Activated CD4-positive, CD25-positive, alpha-beta regulatory T cell (primary cell): ENCODE measurements around the gene TTC31.

Source experiments
- DNase-seq, 4 experiments: peaks; one replicate each; lab custom pipeline; 2025; lab: John Stamatoyannopoulos, UW

The TTC31 gene

DNA sequence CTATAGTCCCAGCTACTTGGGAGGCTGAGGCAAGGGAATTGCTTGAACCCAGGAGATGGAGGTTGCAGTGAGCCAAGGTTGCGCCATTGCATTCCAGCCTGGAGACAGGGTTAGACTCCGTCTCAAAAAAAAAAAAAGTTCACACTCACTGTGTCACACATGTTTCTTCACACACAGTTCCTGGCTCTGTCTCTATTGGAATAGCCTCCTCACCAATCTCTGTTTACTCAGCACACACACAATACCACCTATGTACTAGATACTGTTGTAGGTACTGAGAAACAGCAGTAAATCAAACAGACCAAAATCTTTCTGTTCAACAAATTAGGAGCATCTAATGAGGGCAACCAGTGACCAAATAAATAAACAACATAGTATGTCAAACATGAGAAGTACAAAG is 3.3 kb downstream of the TTC31 start:
- DNase-seq: no peak

GRCh38 chr2:74488643-74489481 is 6.0 kb downstream of the TTC31 start:
- no peak for DNase-seq

- DNase-seq: no peak
Measured at GRCh38 chr2:74489906-74490305, 7.0 kb downstream of the TTC31 start.

DNA sequence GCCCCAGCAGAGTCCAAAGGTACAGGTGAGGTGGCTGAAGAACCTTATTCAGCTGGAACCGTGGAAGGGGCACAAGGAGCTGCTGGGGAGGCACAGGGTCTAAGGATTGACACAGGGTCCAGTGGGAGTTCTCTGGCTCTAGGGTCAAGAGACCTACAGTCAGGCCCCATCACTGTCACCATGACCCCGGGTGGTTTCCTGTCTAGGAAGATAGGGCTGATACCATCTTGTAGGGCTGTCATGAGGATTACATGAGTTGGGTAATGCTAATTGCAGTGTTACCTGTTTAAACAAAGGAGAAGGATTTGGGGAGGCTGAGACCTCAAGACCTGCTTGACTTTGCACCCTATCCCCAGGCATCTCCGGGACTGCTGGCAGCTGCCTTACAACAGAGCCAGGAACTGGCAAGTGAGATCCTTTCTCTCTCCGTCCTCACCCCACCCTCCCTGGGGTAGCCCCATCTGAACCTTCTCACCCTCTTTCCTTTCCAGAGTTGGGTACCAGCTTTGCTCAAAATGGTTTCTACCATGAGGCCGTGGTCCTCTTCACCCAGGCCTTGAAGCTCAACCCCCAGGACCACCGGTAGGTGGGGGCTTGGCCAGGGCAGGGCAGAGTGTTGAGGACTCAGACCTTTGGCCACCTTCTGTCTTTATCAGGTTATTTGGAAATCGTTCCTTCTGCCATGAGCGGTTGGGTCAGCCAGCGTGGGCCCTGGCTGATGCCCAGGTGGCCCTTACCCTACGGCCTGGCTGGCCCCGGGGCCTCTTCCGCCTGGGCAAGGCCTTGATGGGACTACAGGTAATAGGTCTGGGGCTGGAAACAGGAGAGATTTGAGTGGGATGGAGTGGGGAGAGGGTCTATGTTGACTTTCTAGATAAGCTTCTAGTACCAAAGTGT is 9.0 kb downstream of the TTC31 start:
- no peak for DNase-seq

DNA sequence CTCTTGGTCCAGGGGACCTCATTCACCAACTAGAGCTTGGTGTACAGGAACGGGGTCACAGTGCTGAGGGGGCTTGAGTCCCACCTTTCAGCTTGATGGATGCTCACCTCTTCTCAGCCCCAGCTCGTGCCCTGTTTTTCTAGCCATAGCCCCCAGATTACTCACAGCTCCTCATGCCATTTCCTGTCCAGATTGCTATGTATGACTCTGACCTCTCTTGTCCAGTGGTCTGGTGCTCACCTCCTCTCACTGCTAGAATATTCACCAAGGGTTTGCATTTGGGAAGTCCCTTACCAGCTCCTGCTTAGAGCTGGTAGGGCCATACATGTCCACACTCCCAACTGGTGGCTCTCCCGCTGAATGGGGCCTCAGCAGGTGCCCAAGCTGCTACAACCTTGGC is 10.7 kb downstream of the TTC31 start:
- no peak for DNase-seq

DNA sequence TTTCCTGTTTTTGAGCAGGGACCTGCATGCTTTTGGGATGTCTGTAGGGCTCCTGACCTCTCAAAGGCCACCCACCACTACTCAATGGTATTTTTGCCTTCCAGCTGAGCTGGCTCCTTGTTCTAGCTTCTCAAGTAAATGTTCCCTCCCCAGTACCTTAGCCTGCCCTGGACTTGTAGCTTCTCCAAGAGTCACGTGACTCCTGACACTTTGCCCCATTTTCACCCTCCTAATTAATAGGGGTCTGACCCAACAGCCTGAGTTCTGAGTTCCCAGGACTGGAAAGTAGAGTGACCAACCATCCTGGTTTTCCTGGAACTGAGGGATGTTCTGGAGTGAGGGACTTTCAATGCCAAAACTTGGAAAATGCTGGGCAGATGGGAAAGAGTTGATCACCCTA is 12.6 kb downstream of the TTC31 start:
- DNase-seq: no peak

DNA sequence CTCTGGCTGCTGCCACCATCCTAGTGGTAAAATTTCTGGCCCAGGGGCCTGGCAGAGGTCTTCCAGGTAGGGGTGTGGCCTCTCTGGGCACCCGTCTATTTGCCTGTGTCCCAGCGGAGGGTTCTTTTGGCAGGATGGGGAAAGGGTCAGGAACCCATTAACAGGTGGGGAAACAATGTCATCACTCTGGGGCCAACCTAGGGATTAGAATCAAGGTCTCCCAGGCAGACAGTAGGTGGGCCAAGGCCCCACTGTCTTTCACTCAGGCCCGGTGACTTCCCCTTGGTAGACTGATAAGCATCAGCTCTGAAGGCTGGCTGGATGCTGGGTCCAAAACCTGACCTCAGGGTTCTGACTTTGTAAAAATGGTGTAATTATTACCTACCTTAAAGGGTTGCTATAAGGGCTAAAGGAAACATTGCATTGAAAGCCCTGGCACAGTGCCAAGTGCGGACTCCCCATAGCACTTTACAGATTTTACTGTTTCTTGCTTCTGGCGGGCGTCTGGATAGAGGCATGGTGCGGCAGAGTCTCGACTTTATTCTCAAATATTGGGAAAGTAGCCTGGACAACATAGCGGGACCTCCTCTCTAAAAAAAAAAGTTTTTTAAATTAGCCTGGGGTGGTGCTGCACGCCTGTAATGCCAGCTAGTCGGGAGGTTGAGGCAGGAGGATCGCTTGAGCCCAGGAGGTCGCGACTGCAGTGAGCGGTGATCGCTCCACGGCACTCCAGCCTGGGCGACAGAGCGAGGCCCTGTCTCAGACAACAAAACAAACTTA is 14.3 kb downstream of the TTC31 start:
- no peak for DNase-seq

GRCh38 chr2:74497777-74498499 is 15.1 kb downstream of the TTC31 start:
- DNase-seq: no peak

DNA sequence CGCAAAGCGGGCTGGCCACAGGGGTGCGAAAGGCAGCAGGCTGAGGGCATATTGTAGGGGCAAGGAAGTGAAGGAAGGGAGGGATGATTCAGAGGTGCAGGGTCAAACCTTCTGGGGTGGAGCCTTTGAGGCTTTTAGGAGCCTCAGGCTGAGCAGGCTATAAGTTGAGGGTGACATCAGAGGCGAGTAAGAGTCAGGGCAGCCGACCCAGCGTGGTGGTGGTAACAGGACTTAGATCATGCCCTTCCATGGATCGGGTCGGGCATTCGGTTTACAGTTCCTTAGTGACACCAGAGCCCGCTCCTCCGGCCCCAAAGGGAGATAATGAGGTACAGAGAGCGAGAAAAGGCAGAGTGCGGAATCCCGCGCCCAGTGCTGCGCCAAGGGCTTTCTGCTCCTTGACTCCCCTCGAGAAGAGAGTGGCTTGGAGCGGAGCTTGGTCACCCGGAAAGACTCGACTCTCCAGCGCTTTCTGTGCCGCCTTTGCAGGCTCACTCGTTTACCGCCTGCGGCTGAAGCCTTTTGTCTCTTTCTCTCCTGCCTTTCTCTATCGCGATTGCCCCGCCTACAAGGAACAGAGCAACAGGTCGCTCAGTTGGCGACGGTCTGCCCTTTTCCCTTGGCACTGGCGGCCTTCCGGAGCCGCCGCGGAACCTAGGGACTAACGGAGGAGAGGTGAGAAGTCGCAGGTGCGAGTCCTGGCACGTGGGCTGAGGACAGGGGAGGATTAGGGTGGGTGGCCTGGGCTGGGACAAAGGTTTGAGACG is 15.8 kb downstream of the TTC31 start:
- no peak for DNase-seq

- DNase-seq: no peak
Measured at GRCh38 chr2:74499267-74499939, 16.5 kb downstream of the TTC31 start, which contains the start of gene LBX2. TSS of gene LBX2 (minus strand) at chr2:74499603. CDS start at chr2:74499537, 66 bp downstream.

DNA sequence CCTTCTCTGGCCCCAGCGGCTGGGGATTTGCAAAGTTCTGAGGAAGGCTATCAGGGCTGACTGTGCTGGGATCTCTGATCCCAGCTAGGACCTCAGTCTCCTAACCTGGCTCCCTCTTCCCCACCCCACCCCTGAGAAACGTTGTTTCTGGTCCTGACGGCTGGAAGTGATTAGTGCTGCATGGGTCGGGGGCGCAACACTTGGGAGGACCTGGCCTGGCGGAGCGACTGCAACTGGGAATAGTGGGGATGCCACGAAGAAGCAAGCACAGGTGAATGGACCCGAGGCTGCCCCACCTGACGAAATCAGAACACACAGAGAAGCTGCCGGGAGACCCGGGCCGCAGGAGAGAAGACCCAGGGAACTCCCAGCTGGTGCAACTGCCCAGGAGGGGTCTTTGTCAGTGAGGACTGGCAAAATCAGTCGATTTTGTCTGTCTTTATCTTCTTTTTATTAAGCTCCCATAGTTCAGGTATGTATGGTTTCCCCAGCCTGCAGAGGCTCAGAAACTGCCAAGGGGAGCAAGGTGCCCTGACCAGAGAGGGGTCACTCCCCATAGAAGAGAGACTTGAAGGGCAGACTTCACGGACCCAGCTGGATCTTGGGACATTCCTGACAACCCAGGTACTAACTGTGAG is 17.2 kb downstream of the TTC31 start:
- DNase-seq: no peak

- no peak for DNase-seq
Measured at GRCh38 chr2:74500578-74500946, 17.7 kb downstream of the TTC31 start.

GRCh38 chr2:74501335-74502071 is 18.6 kb downstream of the TTC31 start:
- DNase-seq: no peak

- no peak for DNase-seq
Measured at GRCh38 chr2:74502147-74502719, 19.4 kb downstream of the TTC31 start.

GRCh38 chr2:74502720-74503505 is 20.0 kb downstream of the TTC31 start:
- DNase-seq: peak in 1 of 4 experiments; percentile 32

GRCh38 chr2:74503506-74504475 is 20.9 kb downstream of the TTC31 start:
- no peak for DNase-seq

GRCh38 chr2:74504591-74504990 is 21.7 kb downstream of the TTC31 start:
- DNase-seq: no peak
